Mammary epithelial cell (primary cell): ENCODE measurements around the gene CAPN2.

Experiments
- CTCF ChIP-seq, 2 donors: IDR thresholded peaks in 1 of 2; conservative IDR thresholded peaks in 1 of 2; 2 replicates each; pipeline ENCODE4 v1.5.1; 2011 to 2012; ENCODE audit warnings: inconsistent platforms in 2 of 2, low read length in 2 of 2, mild to moderate bottlenecking in 2 of 2, control low read depth in 1 of 2, low read depth in 1 of 2; ENCODE audit not compliant: insufficient read depth in 1 of 2; ENCODE audit errors: extremely low read depth in 1 of 2
- EZH2 ChIP-seq: IDR thresholded peaks from 2 replicates; pipeline ENCODE4 v1.6.1; 2012; ENCODE audit warnings: low read length, inconsistent platforms, borderline replicate concordance

GRCh38 chr1:223678841-223679240 lies 33.5 kb upstream of the CAPN2 start:
- TF ChIP-seq CTCF (conservative IDR thresholded peaks at IDR 0.05 in 1 of 2, IDR thresholded peaks at IDR 0.05 in 1 of 2; ENCODE audit: extremely low read depth in 1 of 2, insufficient read depth in 1 of 2, low read depth in 1 of 2, low read length in 2 of 2) (no peak), EZH2 (no peak)
